Measurements from ENCODE around the gene LSM10. TPM values are rescaled to one million over a fixed set of nuclear protein-coding genes. Genes with fewer than 3 reads are reported as not detected.

Gene LSM10
- total and polyA plus RNA-seq, 2 experiments from 2014 or later = 27.5 to 98.9 TPM

GRCh38 chr1:36419569-36419968 is 21.9 kb upstream of the LSM10 start (continued):
- TF ChIP-seq ZNF462 (CRISPR knock-in tag; IDR thresholded peaks at IDR 0.05) = no peak
- TF ChIP-seq EZH2 (IDR thresholded peaks at IDR 0.05; ENCODE audit: low read depth, unreplicated experiment) = no peak
- TF ChIP-seq STAT1 (IDR thresholded peaks at IDR 0.05; ENCODE audit: unreplicated experiment) = no peak
- TF ChIP-seq CREB1 (CRISPR knock-in tag; IDR thresholded peaks at IDR 0.05; ENCODE audit: low read depth) = no peak
- no peak for TF ChIP-seq ZNF331 (CRISPR knock-in tag; IDR thresholded peaks at IDR 0.05; ENCODE audit: low read depth)
- TF ChIP-seq NANOG (IDR thresholded peaks at IDR 0.05; ENCODE audit: borderline replicate concordance) = no peak
- no peak for TF ChIP-seq ZNF114 (CRISPR knock-in tag; IDR thresholded peaks at IDR 0.05)

DNA sequence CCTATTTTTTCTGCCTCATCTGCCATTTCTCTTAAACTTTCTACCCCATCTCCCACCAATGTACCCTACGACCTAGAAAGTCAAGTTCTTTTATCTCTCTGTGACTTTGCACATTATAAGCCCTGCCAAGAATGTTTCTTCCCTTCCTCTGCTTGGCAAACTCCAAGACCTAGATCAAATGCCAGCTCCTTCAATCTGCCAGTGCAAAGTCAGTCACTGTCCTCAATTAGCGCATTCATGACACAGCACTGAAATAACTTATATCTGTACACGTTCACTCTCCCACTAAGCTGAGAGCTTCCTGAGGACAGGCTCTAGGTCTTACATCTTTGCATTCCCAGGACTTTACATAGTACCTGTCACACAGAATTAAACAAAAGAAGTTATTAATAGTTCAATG is 21.4 kb upstream of the LSM10 start:
- Histone ChIP-seq H3K27ac (ENCODE audit: low read depth) (no peak overlapping the region), H2AFZ (no peak overlapping the region), H3K27me3 (ENCODE audit: insufficient read depth) (no peaks in the 10 kb centered on the region), H3K4me3 (no peak overlapping the region), H3F3A (replicated peaks; ENCODE audit: low read depth) (no peaks in the 10 kb centered on the region), H3K4me1 (ENCODE audit: insufficient read depth) (no peaks in the 10 kb centered on the region), H3K9me2 (ENCODE audit: insufficient read depth) (no peaks in the 10 kb centered on the region), H4K20me1 (replicated peaks; ENCODE audit: insufficient read depth) (no peaks in the 10 kb centered on the region), H3K36me3 (ENCODE audit: insufficient read depth) (no peaks in the 10 kb centered on the region), H3K79me2 (replicated peaks; ENCODE audit: insufficient read depth) (no peaks in the 10 kb centered on the region), H3K4me2 (no peak overlapping the region)
- Mint-ChIP-seq H3K27me3 (ENCODE audit: insufficient read depth, low read depth, poor library complexity) (peaks cover 5% of the 10 kb centered on the region), H3K4me3 (no peak overlapping the region), H3K4me1 (peaks cover 11% of the 10 kb centered on the region), H3K27ac (no peak overlapping the region), H3K9me3 (no peaks in the 10 kb centered on the region), H3K36me3 (ENCODE audit: low read depth) (no peaks in the 10 kb centered on the region)
- no peak for ATAC-seq
- DNase-seq (ENCODE audit: low spot score) = no peak
- TF ChIP-seq, protein P1, sequence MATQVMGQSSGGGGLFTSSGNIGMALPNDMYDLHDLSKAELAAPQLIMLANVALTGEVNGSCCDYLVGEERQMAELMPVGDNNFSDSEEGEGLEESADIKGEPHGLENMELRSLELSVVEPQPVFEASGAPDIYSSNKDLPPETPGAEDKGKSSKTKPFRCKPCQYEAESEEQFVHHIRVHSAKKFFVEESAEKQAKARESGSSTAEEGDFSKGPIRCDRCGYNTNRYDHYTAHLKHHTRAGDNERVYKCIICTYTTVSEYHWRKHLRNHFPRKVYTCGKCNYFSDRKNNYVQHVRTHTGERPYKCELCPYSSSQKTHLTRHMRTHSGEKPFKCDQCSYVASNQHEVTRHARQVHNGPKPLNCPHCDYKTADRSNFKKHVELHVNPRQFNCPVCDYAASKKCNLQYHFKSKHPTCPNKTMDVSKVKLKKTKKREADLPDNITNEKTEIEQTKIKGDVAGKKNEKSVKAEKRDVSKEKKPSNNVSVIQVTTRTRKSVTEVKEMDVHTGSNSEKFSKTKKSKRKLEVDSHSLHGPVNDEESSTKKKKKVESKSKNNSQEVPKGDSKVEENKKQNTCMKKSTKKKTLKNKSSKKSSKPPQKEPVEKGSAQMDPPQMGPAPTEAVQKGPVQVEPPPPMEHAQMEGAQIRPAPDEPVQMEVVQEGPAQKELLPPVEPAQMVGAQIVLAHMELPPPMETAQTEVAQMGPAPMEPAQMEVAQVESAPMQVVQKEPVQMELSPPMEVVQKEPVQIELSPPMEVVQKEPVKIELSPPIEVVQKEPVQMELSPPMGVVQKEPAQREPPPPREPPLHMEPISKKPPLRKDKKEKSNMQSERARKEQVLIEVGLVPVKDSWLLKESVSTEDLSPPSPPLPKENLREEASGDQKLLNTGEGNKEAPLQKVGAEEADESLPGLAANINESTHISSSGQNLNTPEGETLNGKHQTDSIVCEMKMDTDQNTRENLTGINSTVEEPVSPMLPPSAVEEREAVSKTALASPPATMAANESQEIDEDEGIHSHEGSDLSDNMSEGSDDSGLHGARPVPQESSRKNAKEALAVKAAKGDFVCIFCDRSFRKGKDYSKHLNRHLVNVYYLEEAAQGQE (IDR thresholded peaks at IDR 0.05; ENCODE audit: unreplicated experiment) = no peak
- TF ChIP-seq EZH2phosphoT487 (IDR thresholded peaks at IDR 0.05; ENCODE audit: unreplicated experiment) (no peak), ETS1 (IDR thresholded peaks at IDR 0.05) (no peak), STAT1 (IDR thresholded peaks at IDR 0.05; ENCODE audit: unreplicated experiment) (no peak), ZNF331 (CRISPR knock-in tag; IDR thresholded peaks at IDR 0.05; ENCODE audit: low read depth) (no peak), JUNB (IDR thresholded peaks at IDR 0.05; ENCODE audit: unreplicated experiment) (no peak), EZH2 (IDR thresholded peaks at IDR 0.05; ENCODE audit: low read depth, unreplicated experiment) (no peak), POLR2AphosphoS5 (IDR thresholded peaks at IDR 0.05; ENCODE audit: low read depth) (no peak)

Data from GM23338 (cell line).